Colonic mucosa (tissue), 4 donors: Measurements from ENCODE around the gene LSM11. TPM values are rescaled to one million over a fixed set of nuclear protein-coding genes. Genes with fewer than 3 reads are reported as not detected.
A peak's percentile ranks its signal among the peaks of the same experiment; 100 is the strongest.
"Not testable (repeated sequence)": the region's sequence is repeated elsewhere in the genome, so short reads cannot be mapped to it uniquely, and the experiment has no call there.

Experiments
- DNase-seq: peaks from one replicate; pipeline ENCODE4 v3.0.0-alpha.2; 2020
- H3K27ac ChIP-seq: fragments of 200-600 bp; one replicate; pipeline ENCODE4 v1.8.0; 2021
- H3K27me3 ChIP-seq: fragments of 200-600 bp; one replicate; pipeline ENCODE4 v1.8.0; 2021
- H3K36me3 ChIP-seq: fragments of 200-600 bp; one replicate; pipeline ENCODE4 v1.8.0; 2021
- H3K4me1 ChIP-seq: fragments of 200-600 bp; one replicate; pipeline ENCODE4 v1.8.0; 2021; ENCODE audit warnings: mild to moderate bottlenecking
- H3K4me3 ChIP-seq: fragments of 200-600 bp; one replicate; pipeline ENCODE4 v1.8.0; 2021
- H3K9ac ChIP-seq, 2 donors: one replicate each; pipeline ENCODE4 v1.7.0; 2013; ENCODE audit warnings: control low read depth in 2 of 2, low read depth in 2 of 2, low read length in 2 of 2
- H3K9me3 ChIP-seq: fragments of 200-600 bp; one replicate; pipeline ENCODE4 v1.8.0; 2021
- CTCF ChIP-seq: fragments of 200-600 bp; IDR thresholded peaks from one replicate; pipeline ENCODE4 v1.8.0; 2022; ENCODE audit warnings: antibody characterized with exemption, mild to moderate bottlenecking
- intact Hi-C: fragments of 100-400 bp; cut with DNase I; formaldehyde crosslinking; loops from one replicate; pipeline ENCODE4 v1.14.1; 2022
- total RNA-seq, 2 donors: library from RNA; stranded (reverse); fragmentation: NEBNext Ultra II Directional in 1 of 2; extraction: Animal tissue kit (Norgen Biotek cat#: 25700) in 1 of 2; gene quantifications; one replicate each; pipeline ENCODE4 v1.2.1, GENCODE V29; 2021
- donor health status: healthy.
- donor health status: DM: no; HTN: no; CAD: no.
- donor health status: DM: no; HTN: no; CAD: no.

LSM11 gene
- total RNA-seq, 2 donors from 2014 or later = 5.1 to 6.6 TPM

- no peaks in the 10 kb centered on the region for H3K36me3 ChIP-seq
- intact Hi-C loops = loop anchor here (5.0 to 10.0 kb wide), 3 partner anchors 52 to 394 kb away; no protein-coding TSS in a partner anchor
- no peaks in the 10 kb centered on the region for H3K9me3 ChIP-seq
- no peaks in the 10 kb centered on the region for H3K4me1 ChIP-seq
- no peak overlapping the region for H3K4me3 ChIP-seq
- no peaks in the 10 kb centered on the region for H3K27me3 ChIP-seq
- H3K27ac ChIP-seq = no peak overlapping the region
- TF ChIP-seq CTCF = no peak
- DNase-seq = no peak
- no peak overlapping the region for H3K9ac ChIP-seq
Measured at GRCh38 chr5:157719245-157719644, 24.3 kb upstream of the LSM11 start.

- H3K27me3 ChIP-seq = no peaks in the 10 kb centered on the region
- intact Hi-C loops = no loop called here
- TF ChIP-seq CTCF = no peak
- H3K36me3 ChIP-seq = no peaks in the 10 kb centered on the region
- H3K9ac ChIP-seq = no peak overlapping the region
- H3K4me1 ChIP-seq = no peaks in the 10 kb centered on the region
- DNase-seq = peak; percentile 41
- no peak overlapping the region for H3K27ac ChIP-seq
- no peak overlapping the region for H3K4me3 ChIP-seq
- H3K9me3 ChIP-seq = no peaks in the 10 kb centered on the region
Measured at GRCh38 chr5:157721159-157721558, 22.4 kb upstream of the LSM11 start.

GRCh38 chr5:157722895-157723294, 20.6 kb upstream of the LSM11 start:
- H3K4me1 ChIP-seq, H3K9ac ChIP-seq, H3K27me3 ChIP-seq, H3K4me3 ChIP-seq, H3K9me3 ChIP-seq, H3K36me3 ChIP-seq, H3K27ac ChIP-seq, intact Hi-C loops, DNase-seq: not testable (repeated sequence)

- H3K9ac ChIP-seq, DNase-seq, intact Hi-C loops, H3K4me3 ChIP-seq, H3K4me1 ChIP-seq, H3K36me3 ChIP-seq, H3K9me3 ChIP-seq, H3K27ac ChIP-seq, H3K27me3 ChIP-seq: not testable (repeated sequence)
Measured at GRCh38 chr5:157726607-157727006, 16.9 kb upstream of the LSM11 start.

GRCh38 chr5:157727858-157728257, 15.7 kb upstream of the LSM11 start:
- DNase-seq, H3K9ac ChIP-seq, H3K4me1 ChIP-seq, intact Hi-C loops, H3K36me3 ChIP-seq, H3K27me3 ChIP-seq, H3K4me3 ChIP-seq, H3K9me3 ChIP-seq, H3K27ac ChIP-seq: not testable (repeated sequence)

GRCh38 chr5:157729858-157730257, 13.7 kb upstream of the LSM11 start:
- DNase-seq = no peak
- TF ChIP-seq CTCF = no peak
- Histone ChIP-seq H3K9ac (no peak overlapping the region), H3K9me3 (no peaks in the 10 kb centered on the region), H3K4me1 (no peaks in the 10 kb centered on the region), H3K36me3 (no peaks in the 10 kb centered on the region), H3K27ac (no peak overlapping the region), H3K4me3 (no peak overlapping the region), H3K27me3 (no peaks in the 10 kb centered on the region)
- intact Hi-C loops = no loop called here

- H3K4me1 ChIP-seq = no peaks in the 10 kb centered on the region
- no peak for TF ChIP-seq CTCF
- H3K36me3 ChIP-seq = no peaks in the 10 kb centered on the region
- no peak overlapping the region for H3K9ac ChIP-seq
- H3K27me3 ChIP-seq = no peaks in the 10 kb centered on the region
- intact Hi-C loops = no loop called here
- no peak for DNase-seq
- peak overlapping the region; percentile 93 for H3K27ac ChIP-seq
- no peaks in the 10 kb centered on the region for H3K9me3 ChIP-seq
- peak overlapping the region; percentile 51 for H3K4me3 ChIP-seq
Measured at GRCh38 chr5:157730900-157731271, 12.6 kb upstream of the LSM11 start.
